Body of pancreas (tissue), 4 donors: Measurements from ENCODE around the gene FOS.

Experiments
- POLR2A ChIP-seq, 3 donors: fragments of 450-650 bp; IDR thresholded peaks; one replicate each; pipeline ENCODE4 v1.6.1; 2016; ENCODE audit warnings: antibody characterized with exemption in 3 of 3, mild to moderate bottlenecking in 2 of 3
- TF ChIP-seq, protein P1 (sequence below), 7 experiments: fragments of 450-650 bp in 4 of 7; fragments of 200-600 bp in 3 of 7; sonication (generic) in 3 of 7; IDR thresholded peaks; one replicate each; pipeline ENCODE4 v1.5.1; 2016 to 2019; ENCODE audit warnings: antibody characterized with exemption in 7 of 7

DNA sequence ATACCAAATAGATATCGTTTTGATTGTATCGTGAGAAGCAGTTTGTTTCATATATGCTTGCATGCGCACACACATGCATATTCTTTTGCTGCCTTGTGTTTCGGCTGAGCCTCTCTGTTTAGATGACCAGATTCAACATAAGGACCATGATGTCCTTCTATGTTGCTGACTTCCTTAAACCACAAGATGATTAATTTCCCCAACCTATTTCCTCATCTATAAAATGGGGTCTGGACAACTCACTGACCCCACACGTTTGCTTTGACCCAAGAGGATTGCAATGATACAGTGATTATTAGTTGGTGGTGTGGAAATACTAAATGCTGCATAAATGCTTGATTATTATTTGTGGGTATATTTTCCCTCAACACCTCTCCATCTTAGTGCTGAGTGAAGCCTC lies 16.8 kb upstream of the FOS start:
- TF ChIP-seq, protein P1, sequence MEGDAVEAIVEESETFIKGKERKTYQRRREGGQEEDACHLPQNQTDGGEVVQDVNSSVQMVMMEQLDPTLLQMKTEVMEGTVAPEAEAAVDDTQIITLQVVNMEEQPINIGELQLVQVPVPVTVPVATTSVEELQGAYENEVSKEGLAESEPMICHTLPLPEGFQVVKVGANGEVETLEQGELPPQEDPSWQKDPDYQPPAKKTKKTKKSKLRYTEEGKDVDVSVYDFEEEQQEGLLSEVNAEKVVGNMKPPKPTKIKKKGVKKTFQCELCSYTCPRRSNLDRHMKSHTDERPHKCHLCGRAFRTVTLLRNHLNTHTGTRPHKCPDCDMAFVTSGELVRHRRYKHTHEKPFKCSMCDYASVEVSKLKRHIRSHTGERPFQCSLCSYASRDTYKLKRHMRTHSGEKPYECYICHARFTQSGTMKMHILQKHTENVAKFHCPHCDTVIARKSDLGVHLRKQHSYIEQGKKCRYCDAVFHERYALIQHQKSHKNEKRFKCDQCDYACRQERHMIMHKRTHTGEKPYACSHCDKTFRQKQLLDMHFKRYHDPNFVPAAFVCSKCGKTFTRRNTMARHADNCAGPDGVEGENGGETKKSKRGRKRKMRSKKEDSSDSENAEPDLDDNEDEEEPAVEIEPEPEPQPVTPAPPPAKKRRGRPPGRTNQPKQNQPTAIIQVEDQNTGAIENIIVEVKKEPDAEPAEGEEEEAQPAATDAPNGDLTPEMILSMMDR (IDR thresholded peaks at IDR 0.05): no peak
- no peak for TF ChIP-seq POLR2A (IDR thresholded peaks at IDR 0.05)
